RWPE1 (cell line): Measurements from ENCODE around the gene OTULINL.

Source experiments
- CTCF ChIA-PET: fragments of 350-600 bp; sonication (Branson Sonifier 250); formaldehyde crosslinking; extraction: SDS; loops from one replicate; lab custom pipeline; 2021; lab: Yijun Ruan, JAX
- POLR2A ChIA-PET: fragments of 400-600 bp; formaldehyde crosslinking; extraction: SDS; loops from one replicate; lab custom pipeline; 2020; ENCODE audit warnings: antibody characterized with exemption; ENCODE audit not compliant: low non-redundant PET; lab: Yijun Ruan, JAX
- DNase-seq: peaks from one replicate; pipeline ENCODE4 v3.0.0; 2012; ENCODE audit warnings: low spot score
- H3K27ac ChIP-seq: fragments of 450-650 bp; 2 replicates; pipeline ENCODE4 v1.5.1; 2017
- CTCF ChIP-seq: fragments of 450-650 bp; conservative IDR thresholded peaks from 2 replicates; pipeline ENCODE4 v1.5.1; 2017; ENCODE audit warnings: low read depth, mild to moderate bottlenecking

OTULINL gene

GRCh38 chr5:14617441-14617840 lies 35.8 kb downstream of the OTULINL start:
- ChIA-PET CTCF (no interaction called here), POLR2A (no interaction called here)
- no peak for TF ChIP-seq CTCF
- DNase-seq, result no peak
- H3K27ac ChIP-seq, result no peak overlapping the region

- TF ChIP-seq CTCF, result no peak
- DNase-seq, result no peak
- POLR2A ChIA-PET, result no interaction called here
- CTCF ChIA-PET, result no interaction called here
- H3K27ac ChIP-seq, result no peak overlapping the region
Measured at GRCh38 chr5:14627270-14627669, 45.7 kb downstream of the OTULINL start.

- peak; percentile 48 for DNase-seq
- ChIA-PET POLR2A (no interaction called here), CTCF (no interaction called here)
- H3K27ac ChIP-seq, result no peak overlapping the region
- no peak for TF ChIP-seq CTCF
Measured at GRCh38 chr5:14628346-14628745, 46.8 kb downstream of the OTULINL start.

GRCh38 chr5:14630671-14631070 lies 49.1 kb downstream of the OTULINL start:
- no peak overlapping the region for H3K27ac ChIP-seq
- DNase-seq, result no peak
- POLR2A ChIA-PET, result no interaction called here
- TF ChIP-seq CTCF, result no peak
- CTCF ChIA-PET, result no interaction called here

- no peak overlapping the region for H3K27ac ChIP-seq
- CTCF ChIA-PET, result no interaction called here
- no peak for TF ChIP-seq CTCF
- POLR2A ChIA-PET, result no interaction called here
- DNase-seq, result no peak
Measured at GRCh38 chr5:14635656-14636055, 54.1 kb downstream of the OTULINL start.

GRCh38 chr5:14640765-14641164 lies 59.2 kb downstream of the OTULINL start:
- ChIA-PET POLR2A (no interaction called here), CTCF (no interaction called here)
- H3K27ac ChIP-seq, result no peak overlapping the region
- TF ChIP-seq CTCF, result no peak
- DNase-seq, result no peak
